Fibroblast of peridontal ligament (primary cell): ENCODE results near the gene WDR73.
"Not testable (repeated sequence)": the region's sequence is repeated elsewhere in the genome, so short reads cannot be mapped to it uniquely, and the experiment has no call there.

Experiments
- DNase-seq: peaks from one replicate; pipeline ENCODE4 v3.0.0-alpha.2; 2010; ENCODE audit errors: extremely low read depth

The WDR73 gene

GRCh38 chr15:84653910-84654688 lies at the start of gene WDR73:
WDR73 (minus strand) TSS chr15:84654283; CDS start chr15:84654274, 9 bp downstream.
- peak; percentile 90 for DNase-seq

GRCh38 chr15:84703808-84704207 lies 49.7 kb upstream of the WDR73 start:
- no peak for DNase-seq

- DNase-seq = peak; percentile 35
Observed at GRCh38 chr15:84702961-84703482, 48.9 kb upstream of the WDR73 start.

- DNase-seq = no peak
Observed at GRCh38 chr15:84699538-84700191, 45.6 kb upstream of the WDR73 start.

- DNase-seq = no peak
Observed at GRCh38 chr15:84697236-84697990, 43.3 kb upstream of the WDR73 start.

- no peak for DNase-seq
Observed at GRCh38 chr15:84696757-84697156, 42.7 kb upstream of the WDR73 start.

- DNase-seq = no peak
Observed at GRCh38 chr15:84690342-84690741, 36.3 kb upstream of the WDR73 start.

- no peak for DNase-seq
Observed at GRCh38 chr15:84689858-84690257, 35.8 kb upstream of the WDR73 start.

- not testable (repeated sequence) for DNase-seq
Observed at GRCh38 chr15:84686446-84686845, 32.4 kb upstream of the WDR73 start.

GRCh38 chr15:84685304-84685703 lies 31.2 kb upstream of the WDR73 start:
- DNase-seq = peak; percentile 94

GRCh38 chr15:84684092-84684491 lies 30.0 kb upstream of the WDR73 start:
- peak; percentile 94 for DNase-seq

- DNase-seq = no peak
Observed at GRCh38 chr15:84681831-84682230, 27.7 kb upstream of the WDR73 start.

- peak; percentile 95 for DNase-seq
Observed at GRCh38 chr15:84671211-84671610, 17.1 kb upstream of the WDR73 start.

- peak; percentile 96 for DNase-seq
Observed at GRCh38 chr15:84669726-84670125, 15.6 kb upstream of the WDR73 start.

- no peak for DNase-seq
Observed at GRCh38 chr15:84668221-84668982, 14.3 kb upstream of the WDR73 start.

GRCh38 chr15:84666373-84666772 lies 12.3 kb upstream of the WDR73 start:
- DNase-seq = no peak

GRCh38 chr15:84661001-84661400 lies 6.9 kb upstream of the WDR73 start:
- no peak for DNase-seq

- no peak for DNase-seq
Observed at GRCh38 chr15:84659904-84660781, 6.1 kb upstream of the WDR73 start.

- no peak for DNase-seq
Observed at GRCh38 chr15:84658788-84659411, 4.8 kb upstream of the WDR73 start.
